Kidney epithelial cell (primary cell): Measurements from ENCODE around the gene GAPVD1. TPM values are rescaled to one million over a fixed set of nuclear protein-coding genes. Genes with fewer than 3 reads are reported as not detected.
"Not testable (repeated sequence)": the region's sequence is repeated elsewhere in the genome, so short reads cannot be mapped to it uniquely, and the experiment has no call there.

Experiments
- DNase-seq: peaks from one replicate; pipeline ENCODE4 v3.0.0-alpha.2; 2010; ENCODE audit warnings: low read depth
- H3K27me3 ChIP-seq: 2 replicates; pipeline ENCODE4 v1.6.0; 2011; ENCODE audit warnings: low read length; ENCODE audit not compliant: control insufficient read depth, insufficient read depth
- H3K36me3 ChIP-seq: 2 replicates; pipeline ENCODE4 v1.5.1; 2011; ENCODE audit warnings: low read length; ENCODE audit not compliant: control insufficient read depth, insufficient read depth
- H3K4me3 ChIP-seq: 2 replicates; pipeline ENCODE4 v1.5.1; 2011; ENCODE audit warnings: low read depth, mild to moderate bottlenecking, control low read depth, low read length
- total RNA-seq: library from RNA; depleted of rRNA; stranded (reverse); fragments of >200 nt; gene quantifications from 2 replicates; pipeline ENCODE4 v1.2.3, GENCODE V29; 2015
- TF ChIP-seq, protein P1 (sequence below): IDR thresholded peaks from 2 replicates; pipeline ENCODE4 v1.5.1; 2011; ENCODE audit warnings: mild to moderate bottlenecking, moderate library complexity, low read length, control low read depth, inconsistent platforms; ENCODE audit not compliant: insufficient read depth, poor library complexity, severe bottlenecking

The GAPVD1 gene
- total RNA-seq, 1 donor from 2014 or later = 30.4 TPM

DNA sequence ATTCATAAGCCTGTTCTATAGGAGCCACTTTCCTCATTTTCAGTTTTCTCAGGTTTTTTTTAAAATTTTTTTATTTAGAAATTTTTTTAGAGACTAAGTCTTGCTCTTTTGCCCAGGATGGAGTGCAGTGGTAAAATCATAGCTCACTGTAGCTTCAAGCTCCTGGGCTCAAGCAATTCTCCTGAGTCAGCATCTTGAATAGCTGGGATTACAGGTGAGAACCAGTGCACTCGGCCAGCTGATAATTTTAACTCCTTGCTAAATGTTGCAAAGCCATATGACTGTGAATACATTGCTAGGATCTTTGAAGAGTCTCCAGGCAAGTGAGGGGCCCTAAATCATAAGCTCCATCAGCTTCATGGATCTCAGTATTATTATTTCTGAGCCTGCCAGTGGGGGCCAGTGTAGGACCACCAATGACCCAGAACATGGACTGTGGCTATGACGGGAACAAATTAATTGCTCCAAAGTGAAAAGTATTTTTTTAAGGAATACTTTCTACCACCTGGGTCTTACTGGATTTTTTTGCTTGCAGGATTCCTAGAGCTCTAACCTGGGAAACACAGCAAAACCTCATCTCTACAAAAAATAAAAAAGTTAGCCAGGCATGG, 5.7 kb upstream of the GAPVD1 start:
- DNase-seq = no peak
- no peaks in the 10 kb centered on the region for H3K27me3 ChIP-seq
- no peak overlapping the region for H3K4me3 ChIP-seq
- TF ChIP-seq, protein P1, sequence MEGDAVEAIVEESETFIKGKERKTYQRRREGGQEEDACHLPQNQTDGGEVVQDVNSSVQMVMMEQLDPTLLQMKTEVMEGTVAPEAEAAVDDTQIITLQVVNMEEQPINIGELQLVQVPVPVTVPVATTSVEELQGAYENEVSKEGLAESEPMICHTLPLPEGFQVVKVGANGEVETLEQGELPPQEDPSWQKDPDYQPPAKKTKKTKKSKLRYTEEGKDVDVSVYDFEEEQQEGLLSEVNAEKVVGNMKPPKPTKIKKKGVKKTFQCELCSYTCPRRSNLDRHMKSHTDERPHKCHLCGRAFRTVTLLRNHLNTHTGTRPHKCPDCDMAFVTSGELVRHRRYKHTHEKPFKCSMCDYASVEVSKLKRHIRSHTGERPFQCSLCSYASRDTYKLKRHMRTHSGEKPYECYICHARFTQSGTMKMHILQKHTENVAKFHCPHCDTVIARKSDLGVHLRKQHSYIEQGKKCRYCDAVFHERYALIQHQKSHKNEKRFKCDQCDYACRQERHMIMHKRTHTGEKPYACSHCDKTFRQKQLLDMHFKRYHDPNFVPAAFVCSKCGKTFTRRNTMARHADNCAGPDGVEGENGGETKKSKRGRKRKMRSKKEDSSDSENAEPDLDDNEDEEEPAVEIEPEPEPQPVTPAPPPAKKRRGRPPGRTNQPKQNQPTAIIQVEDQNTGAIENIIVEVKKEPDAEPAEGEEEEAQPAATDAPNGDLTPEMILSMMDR = peak; percentile 42
- no peaks in the 10 kb centered on the region for H3K36me3 ChIP-seq

GRCh38 chr9:125258160-125258785, 3.4 kb upstream of the GAPVD1 start:
- DNase-seq = no peak
- Histone ChIP-seq H3K4me3 (no peak overlapping the region), H3K36me3 (no peaks in the 10 kb centered on the region), H3K27me3 (no peaks in the 10 kb centered on the region)
- TF ChIP-seq, protein P1 = no peak

DNA sequence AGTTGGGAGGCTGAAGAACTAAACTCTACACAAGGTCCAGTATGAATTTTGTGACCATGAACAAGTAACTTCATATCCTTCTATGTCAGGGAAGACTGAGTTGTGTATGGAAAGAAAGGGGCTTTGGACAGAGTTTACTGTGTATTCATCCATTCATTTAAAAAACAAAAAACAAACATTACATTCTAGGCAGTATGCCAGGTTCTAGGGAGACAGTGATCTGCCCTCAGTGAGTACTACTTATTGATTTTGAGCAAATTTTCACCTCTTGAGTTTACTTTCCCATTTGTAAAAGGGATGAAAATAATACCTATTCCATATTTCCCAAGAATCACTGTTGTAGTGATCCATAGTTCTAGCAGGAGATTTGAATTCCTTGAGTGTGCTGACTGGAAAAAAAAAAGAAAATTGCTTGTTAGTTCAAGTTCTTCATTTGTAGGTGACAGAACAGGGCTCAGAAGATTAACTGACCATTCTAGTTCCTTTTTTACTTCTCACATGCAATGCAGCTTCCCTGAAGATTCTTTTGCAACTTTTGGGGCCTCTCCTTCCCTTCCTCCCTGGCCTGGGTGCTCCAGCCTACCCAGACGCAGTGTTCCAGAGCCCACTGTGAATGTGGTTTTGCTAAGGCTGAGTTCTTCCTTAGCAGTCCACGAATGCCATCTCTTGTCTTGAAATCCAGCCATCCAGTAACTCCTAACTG, 2.6 kb upstream of the GAPVD1 start:
- H3K36me3 ChIP-seq = no peaks in the 10 kb centered on the region
- DNase-seq = no peak
- no peaks in the 10 kb centered on the region for H3K27me3 ChIP-seq
- no peak overlapping the region for H3K4me3 ChIP-seq
- TF ChIP-seq, protein P1 = no peak

- DNase-seq = no peak
- TF ChIP-seq, protein P1 = no peak
- Histone ChIP-seq H3K27me3 (no peaks in the 10 kb centered on the region), H3K4me3 (no peak overlapping the region), H3K36me3 (no peaks in the 10 kb centered on the region)
These were observed 1.1 kb upstream of the GAPVD1 start for GRCh38 chr9:125260561-125260960.

- Histone ChIP-seq H3K4me3 (peak overlapping the region; percentile 95), H3K27me3 (no peaks in the 10 kb centered on the region), H3K36me3 (no peaks in the 10 kb centered on the region)
- TF ChIP-seq, protein P1 = no peak
- no peak for DNase-seq
These were observed 817 bp downstream of the GAPVD1 start for GRCh38 chr9:125262294-125262991.

GRCh38 chr9:125264068-125264467, 2.4 kb downstream of the GAPVD1 start:
- not testable (repeated sequence) for DNase-seq, H3K36me3 ChIP-seq, H3K4me3 ChIP-seq, H3K27me3 ChIP-seq
